Activated CD4-positive, alpha-beta T cell treated with anti-CD3 and anti-CD28 coated beads, Interleukin-2, amount 50 U/mL, for 48 hours (primary cell): ENCODE results near the gene SFMBT2.

ENCODE experiments used
- DNase-seq, 2 experiments: peaks; one replicate each; pipeline ENCODE4 v3.0.0-alpha.2; 2020

The SFMBT2 gene

GRCh38 chr10:7170626-7171322, 240.1 kb downstream of the SFMBT2 start:
- DNase-seq: no peak

GRCh38 chr10:7168414-7168813, 242.4 kb downstream of the SFMBT2 start:
- no peak for DNase-seq

DNA sequence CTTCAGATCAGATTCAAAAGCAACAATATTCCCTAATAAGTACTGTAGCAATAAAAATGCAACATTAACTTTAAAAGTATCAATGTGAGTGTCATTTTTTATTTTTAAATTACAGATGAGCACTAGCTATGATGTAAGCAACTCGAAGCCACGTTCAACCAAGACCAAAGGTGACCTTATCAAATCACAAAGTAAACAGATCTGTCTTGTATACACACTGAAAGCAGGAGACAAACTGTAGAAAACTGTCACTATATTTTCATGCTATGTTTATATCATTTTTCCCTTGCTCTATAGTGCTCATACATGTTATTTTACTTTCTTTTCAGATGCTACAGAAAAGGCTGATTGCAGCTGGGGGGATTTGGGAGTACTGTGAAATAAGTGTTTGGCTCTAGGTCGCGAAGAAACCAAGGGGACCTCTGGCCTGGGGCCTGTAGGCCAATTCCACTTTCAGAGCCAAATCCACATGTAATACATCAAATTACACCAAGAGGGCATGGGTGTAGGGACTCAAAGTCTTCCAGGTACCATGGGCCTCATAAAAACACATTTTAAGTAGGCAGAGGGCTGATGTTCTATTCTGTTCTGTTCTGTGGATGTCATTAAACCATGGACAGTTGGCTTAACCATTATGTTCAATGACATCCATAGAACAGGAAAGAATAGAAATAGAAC, 245.2 kb downstream of the SFMBT2 start:
- no peak for DNase-seq

DNA sequence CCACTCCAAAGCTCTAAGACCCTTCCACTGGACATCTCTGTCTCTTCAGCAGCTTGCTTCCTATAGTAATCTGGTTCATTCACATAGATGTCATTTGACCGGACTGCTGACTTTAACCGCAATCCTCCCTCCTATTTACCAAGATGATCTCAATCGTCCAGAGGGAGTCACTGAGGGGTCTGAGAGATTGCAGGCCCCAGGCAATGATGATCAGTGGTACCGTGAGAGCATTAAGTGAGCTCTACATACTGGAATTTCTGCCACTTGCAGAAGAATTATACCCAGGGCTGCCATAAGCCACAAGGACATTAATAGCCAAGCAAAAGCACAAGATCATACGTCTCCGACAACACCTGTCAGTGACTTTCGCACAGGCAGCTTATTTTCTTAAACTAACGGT, 245.9 kb downstream of the SFMBT2 start:
- no peak for DNase-seq

DNA sequence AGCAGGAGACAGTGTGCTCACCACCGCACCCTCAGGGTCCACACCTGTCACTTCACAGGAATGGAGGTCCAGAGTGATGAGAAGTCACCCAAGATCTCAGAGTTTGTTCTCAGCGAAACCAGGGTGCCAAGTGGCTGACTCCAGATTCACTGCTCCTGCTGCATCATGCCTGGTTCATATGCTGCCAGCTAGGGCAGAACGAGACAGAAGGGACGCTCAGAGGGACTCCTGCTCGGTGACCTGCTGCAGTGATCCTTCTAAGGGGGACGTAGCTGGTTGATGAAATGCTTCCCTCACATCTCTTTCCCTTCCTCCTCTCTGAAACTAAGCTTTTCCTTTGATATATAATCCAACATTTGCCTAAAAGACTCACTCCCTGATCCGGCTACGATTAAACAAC, 248.5 kb downstream of the SFMBT2 start:
- no peak for DNase-seq

DNA sequence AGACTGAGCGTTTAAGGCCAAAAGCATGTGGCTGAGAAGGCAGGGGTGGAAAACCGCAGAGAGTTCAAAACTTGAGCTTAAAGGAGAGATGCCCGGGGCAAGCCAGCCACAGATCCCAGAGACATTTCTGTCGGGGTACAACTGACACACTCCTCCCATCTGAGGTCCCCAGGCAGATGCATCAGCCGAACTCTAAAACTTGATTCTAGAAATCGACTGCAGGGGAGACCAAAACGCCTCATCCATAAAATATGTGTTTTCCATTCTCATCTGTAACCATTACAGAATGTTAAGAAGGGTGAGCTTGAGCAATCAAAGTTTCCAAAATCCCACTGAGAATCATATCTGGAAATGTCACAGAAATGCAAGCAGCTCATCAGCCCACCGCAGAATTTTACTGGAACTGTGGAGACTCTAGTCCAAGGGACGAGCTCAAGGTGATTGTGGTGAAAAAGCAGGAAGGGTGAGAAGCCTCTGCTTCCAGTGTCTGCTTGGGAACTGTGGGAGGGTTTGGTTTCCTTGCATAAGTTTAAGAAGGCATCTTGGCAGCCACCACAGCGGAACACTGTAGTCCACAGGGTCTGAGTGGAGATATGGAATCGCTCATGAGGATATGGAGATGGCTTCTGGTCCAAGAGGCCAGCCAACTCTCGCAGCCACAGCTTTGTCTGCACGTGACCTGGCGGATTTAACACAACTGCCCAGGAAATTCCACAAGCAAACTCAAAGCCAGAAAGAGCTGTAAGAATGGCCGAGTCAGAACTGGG, 249.2 kb downstream of the SFMBT2 start:
- no peak for DNase-seq

DNA sequence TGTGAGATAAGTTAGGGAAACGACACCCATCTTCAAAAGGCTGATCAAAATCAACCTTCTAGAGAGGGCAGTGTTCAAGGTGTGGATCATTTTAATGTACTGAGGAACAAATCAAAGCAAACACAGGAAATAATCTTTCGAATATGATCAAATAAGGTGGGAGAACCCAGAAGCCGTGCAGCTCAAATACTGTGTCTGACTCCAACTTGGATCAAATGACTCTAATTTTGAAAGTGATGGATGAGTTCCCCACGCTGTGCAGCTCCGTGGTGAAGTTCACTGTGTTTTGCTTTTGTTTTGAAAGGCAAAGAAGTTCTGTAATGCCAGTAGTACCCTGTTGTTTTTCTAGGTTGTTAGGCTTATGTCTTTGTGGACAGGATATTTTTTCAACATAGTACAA, 250.9 kb downstream of the SFMBT2 start:
- no peak for DNase-seq

DNA sequence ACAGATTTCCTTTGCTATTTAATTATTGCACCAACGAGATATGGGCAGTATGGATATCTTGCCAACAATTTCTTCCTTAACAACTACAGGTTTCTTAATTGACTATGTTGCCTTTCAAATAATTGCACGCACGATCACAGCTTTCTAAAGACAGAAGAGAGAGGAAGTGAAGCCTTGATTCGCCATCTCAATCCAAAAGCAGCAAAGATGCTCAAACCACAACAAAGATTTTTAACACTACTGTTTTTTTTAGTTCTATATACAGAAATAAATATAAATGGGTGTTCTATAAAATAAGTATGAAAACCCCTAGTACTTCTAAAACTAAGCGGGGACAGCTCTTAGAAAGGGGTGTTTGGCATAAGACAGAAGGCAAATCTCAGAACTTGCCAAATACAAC, 251.3 kb downstream of the SFMBT2 start:
- no peak for DNase-seq

DNA sequence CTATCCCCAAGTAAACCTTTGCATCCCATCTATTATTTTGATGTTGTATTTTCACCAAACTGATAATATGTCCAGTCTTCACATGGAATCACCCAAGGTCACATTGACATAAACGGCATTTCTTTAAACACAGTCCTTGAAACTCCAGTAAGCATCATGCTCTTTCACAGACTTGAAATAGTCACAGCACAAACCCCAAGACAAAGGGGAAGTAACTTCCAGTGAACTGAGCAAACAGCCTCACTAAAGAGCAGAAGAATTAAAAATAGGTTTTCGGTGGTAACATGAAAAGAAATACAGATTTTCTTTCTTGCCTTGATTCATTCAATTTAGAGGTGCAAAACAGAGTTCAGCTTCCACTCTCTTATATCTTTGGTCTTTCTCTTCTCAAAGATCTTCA, 253.7 kb downstream of the SFMBT2 start:
- no peak for DNase-seq

DNA sequence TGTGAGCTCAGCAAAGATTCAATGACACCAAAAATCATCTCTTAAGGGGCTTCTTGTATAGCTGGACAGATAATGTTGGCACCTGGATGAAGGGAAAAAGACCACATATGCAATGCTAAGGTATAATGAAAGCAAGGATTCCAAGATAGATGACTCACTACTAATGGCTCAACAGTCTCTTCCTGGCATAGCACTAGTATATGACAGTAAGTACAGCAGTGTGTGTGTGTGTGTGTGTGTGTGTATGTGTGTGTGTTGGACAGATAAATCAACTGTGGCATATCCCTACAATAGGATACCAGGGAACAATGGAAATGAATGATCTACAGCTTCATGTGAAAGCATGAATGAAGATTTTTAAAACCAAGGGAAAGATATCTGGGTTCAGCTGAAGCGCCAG, 257.1 kb downstream of the SFMBT2 start:
- DNase-seq: no peak

- no peak for DNase-seq
Observed at GRCh38 chr10:7152982-7153381, 257.9 kb downstream of the SFMBT2 start.

DNA sequence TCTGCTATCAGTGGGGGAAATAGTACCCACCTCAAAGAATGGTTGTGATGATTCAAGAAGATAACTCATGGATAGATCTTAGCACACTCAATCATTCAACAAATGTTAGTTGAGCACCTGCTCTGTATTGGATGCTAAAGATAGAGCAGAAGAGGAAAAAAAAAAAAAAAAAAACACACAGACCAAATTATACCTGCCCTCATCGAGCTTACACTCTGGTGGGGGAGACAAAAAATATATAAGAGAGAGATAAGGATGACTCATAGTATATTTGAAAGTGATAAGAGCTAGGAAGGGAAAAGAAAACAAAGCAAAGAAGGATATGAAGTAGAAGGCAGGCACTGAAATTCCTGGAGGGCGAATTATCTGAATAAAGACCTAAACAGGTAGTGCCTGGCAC, 258.5 kb downstream of the SFMBT2 start:
- no peak for DNase-seq

GRCh38 chr10:7151538-7151937, 259.3 kb downstream of the SFMBT2 start:
- no peak for DNase-seq

DNA sequence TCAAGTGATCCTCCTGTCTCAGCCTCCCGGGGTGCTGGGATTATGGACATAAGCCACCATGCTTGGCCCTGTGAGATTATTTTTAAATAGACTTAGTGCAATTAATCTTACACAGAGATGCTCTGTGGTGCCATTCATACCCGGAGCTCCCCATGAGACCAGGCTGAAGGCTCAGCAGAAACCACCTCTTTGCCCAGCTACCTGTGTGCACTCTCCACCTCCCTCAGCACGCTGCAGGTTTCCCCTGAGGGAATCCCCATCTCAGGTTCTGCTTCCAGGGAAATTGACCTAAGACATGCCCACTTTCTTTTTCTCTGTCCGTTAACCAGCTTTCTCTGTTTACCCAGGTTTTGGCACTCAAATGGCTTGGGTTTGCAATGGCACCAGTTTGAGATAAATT, 260.5 kb downstream of the SFMBT2 start:
- DNase-seq: no peak

DNA sequence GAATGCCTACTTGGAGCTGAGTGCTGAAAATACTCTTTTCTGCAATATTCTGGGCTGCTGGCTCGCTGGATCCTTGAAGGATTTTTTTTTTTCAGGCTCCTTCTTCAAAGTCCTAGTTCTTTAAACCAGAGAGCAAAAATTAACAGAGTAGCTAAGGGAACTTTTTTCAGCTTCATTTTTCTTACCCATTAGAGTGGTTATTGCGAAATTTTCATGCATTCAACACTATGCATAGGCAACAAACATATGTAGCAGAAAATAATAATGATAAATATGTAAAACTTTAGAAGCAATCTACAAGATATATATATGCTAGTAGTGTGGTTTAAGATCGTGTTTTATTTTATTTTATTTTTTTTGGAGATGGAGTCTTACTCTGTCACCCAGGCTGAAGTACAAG, 264.6 kb downstream of the SFMBT2 start:
- no peak for DNase-seq

DNA sequence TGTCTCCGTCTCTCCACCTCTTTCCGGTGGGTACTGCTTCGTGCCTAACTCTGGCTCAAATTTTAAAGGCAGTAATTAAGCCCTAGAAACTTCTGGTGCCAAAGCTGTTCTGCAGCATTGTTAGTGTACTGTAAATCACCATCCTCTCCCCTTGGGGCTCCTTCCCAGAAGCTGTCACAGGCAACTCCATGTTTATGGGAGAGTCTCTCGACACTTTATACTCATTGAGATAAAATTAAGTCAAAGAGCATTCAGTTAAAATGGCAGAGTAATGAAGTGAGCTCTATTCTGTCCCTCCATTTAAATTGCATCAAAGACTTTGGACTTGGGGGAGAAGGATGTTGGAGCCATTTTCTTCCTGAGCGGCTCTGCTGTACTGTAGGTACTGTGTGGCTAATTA, 274.8 kb downstream of the SFMBT2 start:
- DNase-seq: no peak

- no peak for DNase-seq
Observed at GRCh38 chr10:7135188-7135587, 275.6 kb downstream of the SFMBT2 start.

DNA sequence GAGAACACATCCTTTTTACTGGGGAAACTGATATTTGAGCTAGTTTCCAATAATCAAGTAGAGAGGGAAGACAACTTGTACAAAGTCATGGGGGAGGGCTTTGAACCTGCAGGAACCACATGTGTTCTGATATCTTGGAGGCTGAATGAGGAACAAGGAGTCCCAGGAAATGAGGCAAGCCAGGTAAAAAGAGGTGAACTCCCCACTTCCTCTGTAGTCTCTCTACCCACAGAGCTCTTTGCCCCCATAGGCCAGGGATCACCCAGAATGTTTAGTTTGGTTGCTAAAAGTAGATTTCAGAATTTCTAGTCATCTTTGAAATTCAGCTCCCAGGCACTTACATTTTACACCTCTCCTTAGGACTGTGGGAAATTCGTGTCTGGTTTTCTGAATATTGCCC, 276.4 kb downstream of the SFMBT2 start:
- no peak for DNase-seq

GRCh38 chr10:7133958-7134357, 276.9 kb downstream of the SFMBT2 start:
- no peak for DNase-seq

DNA sequence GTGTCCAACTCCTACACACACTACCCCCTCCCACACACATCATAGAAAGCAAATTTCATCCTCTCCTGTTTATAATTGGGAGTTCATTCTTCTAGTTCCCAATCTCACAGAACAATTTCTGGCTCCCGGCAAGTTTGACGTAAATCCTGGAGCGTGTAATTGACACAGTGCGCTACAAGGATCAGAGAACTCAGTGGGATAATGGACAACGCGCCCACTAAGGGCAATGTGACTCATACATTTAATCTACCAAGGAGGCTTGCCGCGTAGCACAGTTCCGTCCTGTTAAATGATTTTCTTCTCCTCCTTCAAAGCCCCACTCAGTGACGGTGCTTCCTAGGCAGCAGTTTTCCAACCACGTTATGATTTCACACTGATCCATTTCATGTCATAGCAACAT, 277.6 kb downstream of the SFMBT2 start:
- DNase-seq: no peak

DNA sequence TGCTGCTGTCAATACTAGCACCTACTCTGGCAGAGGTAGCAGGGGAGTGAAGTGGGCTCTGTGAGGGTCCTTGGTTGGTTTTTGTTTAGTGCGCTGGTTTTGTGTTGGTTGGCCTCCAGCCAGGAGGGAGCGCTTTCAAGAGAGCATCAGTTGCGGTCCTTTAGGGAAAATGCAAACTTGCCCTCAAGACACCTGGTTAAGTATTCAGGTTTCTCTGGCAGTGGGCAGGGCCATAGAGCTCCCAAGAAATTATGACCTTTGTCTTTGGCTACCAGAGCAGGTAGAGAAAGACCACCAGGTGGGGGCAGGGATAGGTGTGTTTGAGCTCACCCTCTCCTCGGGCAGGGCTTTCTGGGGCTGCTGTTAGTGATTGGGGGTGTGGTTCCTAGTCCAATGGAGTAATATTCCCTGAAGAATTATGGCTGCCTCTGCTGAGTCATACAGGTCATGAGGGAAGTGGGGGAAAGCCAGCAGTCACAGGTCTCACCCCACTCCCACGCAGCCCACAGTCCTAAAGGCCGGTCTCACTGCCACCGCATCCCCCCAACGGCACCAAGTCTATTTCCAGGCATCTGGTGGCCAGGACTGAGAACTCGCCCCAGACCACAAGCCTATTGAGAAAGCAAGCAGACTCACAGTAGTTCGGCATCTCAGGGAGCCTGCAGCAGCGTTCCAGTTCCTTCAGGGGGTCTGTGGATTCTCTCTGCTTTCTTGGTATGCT, 280.5 kb downstream of the SFMBT2 start:
- no peak for DNase-seq

GRCh38 chr10:7123774-7124173, 287.1 kb downstream of the SFMBT2 start:
- no peak for DNase-seq

- no peak for DNase-seq
Observed at GRCh38 chr10:7122561-7122960, 288.3 kb downstream of the SFMBT2 start.
